ENCODE results near the gene LTBP3.
"Not testable (repeated sequence)": the region's sequence is repeated elsewhere in the genome, so short reads cannot be mapped to it uniquely, and the experiment has no call there.

The LTBP3 gene

DNA sequence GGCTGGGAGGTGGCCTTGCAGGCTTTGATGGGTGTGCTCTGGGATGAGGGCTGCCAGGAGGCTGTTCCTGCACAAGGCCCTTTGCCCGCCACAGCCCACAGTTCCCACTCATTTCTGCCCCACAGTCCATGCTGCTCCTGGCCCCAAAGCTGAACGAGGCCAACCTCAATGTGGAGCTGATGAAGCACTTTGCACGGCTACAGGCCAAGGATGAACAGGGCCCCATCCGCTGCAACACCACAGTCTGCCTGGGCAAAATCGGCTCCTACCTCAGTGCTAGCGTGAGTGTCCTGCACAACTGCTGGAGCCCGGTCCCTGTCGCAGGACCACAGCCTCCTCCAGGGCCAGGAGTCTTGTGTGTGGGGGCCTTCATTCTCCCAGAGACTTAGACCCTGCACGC is 23.1 kb downstream of the LTBP3 start:
- no peak for DNase-seq

DNA sequence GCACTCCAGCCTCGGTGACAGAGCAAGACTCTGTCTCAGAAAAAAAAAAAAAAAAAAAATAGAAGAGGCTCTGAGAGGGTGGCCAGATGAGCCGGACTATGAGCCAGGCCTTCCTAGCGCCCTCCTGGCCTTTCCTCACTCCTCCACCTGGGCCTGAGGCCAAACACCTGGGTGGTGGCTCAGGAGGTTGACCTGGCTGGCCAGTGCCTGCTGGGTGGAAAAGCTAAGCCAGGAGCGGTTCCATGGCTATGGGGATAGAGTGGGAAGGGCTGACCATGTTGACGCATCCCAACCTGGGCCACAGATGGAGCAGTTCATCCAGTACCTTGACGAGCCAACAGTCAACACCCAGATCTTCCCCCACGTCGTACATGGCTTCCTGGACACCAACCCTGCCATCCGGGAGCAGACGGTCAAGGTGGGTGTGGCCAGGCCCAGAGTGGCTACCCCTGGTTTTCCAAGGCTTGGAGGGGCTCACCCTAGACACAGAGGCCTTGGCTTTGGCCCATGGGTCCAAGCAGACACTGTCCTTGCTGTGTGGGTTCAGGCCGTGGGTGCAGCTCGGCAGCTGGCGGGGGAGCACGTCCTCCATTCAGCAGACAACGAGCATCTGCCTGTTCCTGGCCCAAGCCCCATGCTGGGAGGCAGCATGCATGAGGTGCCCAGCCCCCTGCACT is 25.6 kb downstream of the LTBP3 start:
- no peak for DNase-seq

DNA sequence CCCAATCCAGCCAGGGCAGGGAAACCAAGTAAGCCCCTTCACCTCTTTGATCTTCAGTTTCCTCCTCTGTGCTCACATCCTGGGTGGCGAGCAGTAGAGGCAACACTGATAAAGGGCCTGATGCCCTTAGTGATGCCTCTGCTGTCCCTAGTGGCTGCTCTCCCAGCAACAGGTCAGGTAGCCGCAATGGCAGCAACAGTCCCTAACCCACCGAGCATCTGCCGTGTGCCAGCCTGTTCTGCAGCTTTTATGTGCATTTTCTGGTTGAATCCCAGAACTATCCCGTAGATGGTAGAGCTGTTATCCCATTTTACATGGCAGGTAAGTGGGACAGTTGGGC is 28.0 kb downstream of the LTBP3 start:
- peak; percentile 13 to 21 for DNase-seq

DNA sequence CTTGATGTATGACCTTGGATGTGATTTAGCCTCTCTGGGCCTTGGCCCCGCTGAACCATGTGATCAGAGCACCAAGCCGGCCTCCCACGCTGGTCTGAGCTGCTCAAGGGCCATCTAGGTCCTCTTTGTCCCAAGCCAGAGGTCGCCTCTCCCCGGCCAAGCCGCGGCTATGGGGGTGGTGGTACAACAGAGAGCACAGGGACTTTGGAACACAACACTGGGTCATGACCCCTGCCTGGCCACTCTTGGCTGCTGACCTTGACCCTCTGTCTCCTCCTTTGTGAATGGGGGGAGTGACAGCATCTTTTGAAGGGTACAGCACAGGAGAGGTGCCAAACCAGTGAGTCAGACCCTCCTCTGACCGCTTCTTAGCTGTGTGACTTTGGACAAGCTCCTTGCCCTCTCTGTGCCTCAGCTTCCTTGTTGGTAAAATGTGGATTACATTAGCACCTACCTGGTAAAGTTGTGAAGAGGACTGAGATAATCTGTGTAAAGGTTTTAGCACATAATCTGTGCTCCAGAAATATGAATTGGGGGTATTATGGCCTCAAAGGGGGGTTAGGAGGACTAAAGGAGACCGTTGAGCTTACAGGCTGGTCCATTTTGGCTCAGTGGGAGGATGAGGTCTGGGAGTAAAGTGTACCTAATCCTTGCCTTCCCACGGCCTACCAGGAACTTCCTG is 28.5 kb downstream of the LTBP3 start:
- DNase-seq = no peak

DNA sequence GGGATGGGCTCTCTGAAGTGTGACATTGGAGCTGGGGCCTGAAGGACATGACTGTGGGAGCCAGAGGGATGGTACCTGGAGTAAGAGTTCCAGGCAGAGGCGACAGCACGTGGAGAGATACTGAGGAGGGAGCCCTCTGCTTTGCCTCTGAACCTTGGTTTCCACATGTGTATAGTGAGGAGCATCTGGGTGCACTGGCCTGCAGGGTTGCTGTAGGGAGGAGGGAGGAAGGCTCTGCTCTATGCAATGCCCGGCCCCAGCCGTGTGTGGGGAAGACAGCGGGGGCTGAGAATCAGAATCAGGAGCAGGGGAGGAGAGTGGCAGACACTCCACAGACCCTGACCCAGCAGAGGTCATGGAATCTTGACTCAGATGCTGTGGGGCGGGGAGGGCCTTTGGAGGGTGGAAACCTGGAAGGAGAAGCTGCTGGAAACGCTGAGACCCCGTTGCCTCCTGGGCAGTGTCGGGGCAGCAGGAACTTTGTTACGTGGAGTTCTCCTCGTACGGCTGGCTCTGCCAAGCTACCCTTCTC is 29.3 kb downstream of the LTBP3 start:
- no peak for DNase-seq

DNA sequence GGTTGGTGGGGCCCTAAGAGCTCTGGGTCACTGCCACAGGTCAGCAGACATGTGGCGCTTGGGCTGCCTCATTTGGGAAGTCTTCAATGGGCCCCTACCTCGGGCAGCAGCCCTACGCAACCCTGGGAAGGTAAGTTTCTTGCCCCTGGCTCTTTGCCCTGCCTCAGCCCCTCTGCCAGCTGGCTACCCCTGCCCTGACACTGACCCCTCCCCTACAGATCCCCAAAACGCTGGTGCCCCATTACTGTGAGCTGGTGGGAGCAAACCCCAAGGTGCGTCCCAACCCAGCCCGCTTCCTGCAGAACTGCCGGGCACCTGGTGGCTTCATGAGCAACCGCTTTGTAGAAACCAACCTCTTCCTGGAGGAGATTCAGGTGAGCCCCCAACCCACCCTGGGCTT is 31.4 kb downstream of the LTBP3 start:
- no peak for DNase-seq

DNA sequence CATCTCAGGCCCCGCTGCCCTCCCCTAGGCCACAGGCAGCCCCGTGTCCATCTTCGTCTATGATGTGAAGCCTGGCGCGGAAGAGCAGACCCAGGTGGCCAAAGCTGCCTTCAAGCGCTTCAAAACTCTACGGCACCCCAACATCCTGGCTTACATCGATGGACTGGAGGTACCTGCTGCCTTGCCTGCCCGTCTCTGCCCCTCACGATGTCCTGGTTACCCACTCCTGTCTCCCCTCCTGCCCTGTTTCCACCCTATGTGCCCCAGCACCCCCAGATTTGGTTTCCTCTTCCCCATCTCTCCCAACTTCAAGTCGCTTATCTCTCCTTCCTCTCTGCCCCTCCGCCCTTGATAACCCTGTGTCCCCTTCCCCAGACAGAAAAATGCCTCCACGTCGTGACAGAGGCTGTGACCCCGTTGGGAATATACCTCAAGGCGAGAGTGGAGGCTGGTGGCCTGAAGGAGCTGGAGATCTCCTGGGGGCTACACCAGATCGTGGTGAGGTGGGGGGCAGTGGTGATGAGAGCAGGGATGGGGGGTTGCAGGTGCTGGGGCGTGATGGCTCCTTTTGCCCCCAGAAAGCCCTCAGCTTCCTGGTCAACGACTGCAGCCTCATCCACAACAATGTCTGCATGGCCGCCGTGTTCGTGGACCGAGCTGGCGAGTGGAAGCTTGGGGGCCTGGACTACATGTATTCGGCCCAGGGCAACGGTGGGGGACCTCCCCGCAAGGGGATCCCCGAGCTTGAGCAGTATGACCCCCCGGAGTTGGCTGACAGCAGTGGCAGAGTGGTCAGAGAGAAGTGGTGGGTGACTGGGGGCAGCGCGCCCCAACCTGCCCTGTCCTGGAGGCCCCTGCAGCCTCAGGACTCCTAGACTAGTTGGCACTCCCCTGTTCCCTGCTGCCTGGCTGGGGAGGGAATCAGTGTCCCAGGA is 32.3 kb downstream of the LTBP3 start:
- no peak for DNase-seq

DNA sequence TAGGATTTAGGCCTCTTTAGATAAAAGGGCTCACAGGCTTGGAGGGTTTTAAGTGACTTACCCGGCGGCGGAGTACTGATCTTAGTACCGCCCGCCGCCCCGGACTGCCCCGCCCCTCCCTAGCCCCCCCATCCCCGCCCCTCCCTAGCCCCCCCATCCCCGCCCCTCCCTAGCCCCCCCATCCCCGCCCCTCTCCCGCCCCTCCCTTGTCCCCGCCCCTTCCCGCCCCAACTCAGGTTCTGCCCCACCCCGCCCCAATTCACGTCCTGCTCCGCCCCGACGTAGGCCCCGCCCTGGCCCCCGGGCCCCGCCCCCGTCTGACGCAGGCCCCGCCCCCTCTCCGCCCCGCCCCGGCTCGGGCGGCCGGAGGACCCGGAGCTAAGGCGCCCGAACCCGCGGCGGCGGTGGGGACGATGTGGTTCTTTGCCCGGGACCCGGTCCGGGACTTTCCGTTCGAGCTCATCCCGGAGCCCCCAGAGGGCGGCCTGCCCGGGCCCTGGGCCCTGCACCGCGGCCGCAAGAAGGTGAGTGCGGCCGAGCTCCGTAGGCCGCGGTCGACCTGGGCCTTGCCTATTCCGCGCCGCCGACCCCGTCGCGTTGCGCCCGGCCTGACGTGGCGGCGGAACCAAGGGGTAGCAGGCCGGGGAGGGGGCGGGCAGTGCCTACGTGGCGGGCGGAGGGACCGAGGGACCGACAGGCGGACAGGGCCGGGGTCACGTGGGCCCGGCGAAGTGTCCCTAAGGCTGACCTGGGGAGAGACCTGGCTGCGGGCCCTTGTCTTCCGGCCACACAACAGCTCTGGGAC is 33.2 kb downstream of the LTBP3 start, which contains the start of gene SCYL1:
Gene SCYL1, plus strand, starts transcription at position 343 of the 805 bp plus-strand sequence. Its CDS starts 71 bp downstream, at position 414.
- DNase-seq = peak in 1 of 2 experiments; percentile 13

DNA sequence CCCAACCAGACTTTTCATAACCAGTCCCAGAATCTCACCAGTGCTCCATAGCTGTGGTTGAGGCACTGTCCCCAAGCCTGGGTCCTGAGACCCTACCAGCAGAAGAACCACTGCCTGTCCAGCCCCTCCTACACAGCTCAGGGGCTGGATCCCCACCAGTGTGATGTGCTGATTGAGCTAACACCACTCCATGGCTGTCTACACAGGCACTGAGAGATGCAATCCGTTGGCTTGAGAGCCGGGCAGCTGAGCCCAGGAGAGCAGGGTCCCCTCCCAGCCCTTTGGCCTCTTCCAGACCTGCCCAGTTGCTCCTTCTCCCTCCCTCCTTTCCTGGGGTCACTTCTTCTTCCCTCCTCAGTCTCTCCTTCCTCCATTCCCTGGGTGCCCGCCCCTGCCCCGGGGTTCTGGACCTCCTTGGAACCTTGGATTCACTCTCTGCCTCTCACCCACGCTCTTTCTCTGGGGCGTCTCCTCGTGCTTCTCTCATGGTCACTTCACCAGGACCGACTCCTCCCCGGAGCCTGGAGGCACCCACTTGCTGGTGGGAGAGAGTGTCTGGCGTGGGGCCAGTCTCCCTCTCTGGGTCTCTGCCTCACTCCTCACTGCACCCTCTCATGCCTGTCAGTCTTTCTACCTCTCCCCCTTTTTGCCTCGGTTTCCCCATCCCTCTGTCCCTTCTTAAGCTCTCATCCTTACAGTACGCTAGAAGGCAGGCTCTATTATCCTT is 34.0 kb downstream of the LTBP3 start:
- no peak for DNase-seq

DNA sequence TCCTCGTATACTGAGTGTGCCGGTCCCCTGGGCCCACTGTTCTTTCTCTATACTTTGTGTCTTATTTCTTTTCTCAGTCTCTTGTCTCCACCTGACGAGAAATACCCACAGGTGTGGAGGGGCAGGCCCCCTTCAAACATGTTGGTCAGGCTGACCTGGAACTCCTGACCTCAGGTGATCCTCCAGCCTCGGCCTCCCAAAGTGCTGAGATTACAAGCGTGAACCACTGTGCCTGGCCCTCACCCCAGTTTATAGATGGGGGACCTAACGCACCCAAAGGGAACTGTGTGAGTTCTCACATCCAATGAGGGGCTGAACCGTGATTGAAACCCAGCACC is 34.6 kb downstream of the LTBP3 start:
- DNase-seq = not testable (repeated sequence)

DNA sequence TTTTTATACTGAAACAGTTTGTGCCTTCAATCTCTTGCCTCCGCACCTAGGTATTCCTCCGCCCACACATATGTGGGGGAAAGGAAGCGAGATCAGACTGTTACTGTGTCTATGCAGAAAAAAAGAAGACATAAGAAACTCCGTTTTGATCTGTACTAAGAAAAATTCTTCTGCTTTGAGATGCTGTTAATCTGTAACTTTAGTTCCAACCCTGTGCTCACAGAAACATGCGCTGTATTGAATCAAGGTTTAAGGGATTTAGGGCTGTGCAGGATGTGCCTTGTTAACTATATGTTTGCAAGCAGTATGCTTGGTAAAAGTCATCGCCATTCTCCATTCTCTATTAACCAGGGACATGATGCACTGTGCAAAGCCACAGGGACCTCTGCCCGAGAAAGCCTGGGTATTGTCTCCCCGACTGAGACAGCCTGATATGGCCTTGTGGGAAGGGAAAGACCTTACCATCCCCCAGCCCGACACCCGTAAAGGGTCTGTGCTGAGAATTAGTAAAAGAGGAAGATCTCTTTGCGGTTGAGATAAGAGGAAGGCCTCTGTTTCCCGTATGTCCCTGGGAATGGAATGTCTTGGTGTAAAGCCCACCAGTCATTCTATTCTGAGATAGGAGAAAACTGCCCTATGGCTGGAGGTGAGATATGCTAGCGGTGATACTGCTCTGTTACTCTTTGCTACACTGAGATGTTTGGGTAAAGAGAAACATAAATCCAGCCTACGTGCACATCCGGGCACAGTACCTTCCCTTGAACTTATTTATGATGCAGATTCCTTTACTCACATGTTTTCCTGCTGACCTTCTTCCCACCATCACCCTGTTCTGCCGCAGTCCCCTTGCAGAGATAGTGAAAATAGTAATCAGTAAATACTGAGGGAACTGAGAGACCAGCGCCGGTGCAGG is 35.2 kb downstream of the LTBP3 start:
- peak in 1 of 2 experiments; percentile 14 for DNase-seq

DNA sequence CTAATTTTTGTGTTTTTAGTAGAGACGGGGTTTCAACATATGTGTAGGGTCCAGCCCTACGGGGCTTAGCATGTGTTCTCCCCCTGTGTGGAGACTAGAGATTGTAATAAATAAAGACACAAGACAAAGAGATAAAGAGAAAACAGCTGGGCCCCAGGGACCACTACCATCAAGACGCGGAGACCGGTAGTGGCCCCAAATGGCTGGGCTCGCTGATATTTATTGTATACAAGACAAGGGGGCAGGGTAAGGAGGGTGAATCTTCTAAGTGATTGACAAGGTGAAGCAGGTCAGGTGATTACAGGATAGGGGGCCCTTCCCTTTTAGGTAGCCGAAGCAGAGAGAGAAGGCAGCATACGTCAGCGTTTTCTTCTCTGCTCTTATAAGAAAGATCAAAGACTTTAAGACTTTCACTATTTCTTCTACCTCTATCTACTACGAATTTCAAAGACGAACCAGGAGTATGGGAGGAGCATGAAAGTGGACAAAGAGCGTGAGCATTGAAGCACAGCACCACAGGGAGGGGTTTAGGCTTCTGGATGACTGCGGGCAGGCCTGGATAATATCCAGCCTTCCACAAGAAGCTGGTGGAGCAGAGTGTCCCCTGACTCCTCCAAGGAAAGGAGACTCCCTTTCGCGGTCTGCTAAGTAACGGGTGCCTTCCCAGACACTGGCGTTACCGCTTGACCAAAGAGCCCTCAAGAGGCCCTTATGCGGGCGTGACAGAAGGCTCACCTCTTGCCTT is 36.2 kb downstream of the LTBP3 start:
- not testable (repeated sequence) for DNase-seq

DNA sequence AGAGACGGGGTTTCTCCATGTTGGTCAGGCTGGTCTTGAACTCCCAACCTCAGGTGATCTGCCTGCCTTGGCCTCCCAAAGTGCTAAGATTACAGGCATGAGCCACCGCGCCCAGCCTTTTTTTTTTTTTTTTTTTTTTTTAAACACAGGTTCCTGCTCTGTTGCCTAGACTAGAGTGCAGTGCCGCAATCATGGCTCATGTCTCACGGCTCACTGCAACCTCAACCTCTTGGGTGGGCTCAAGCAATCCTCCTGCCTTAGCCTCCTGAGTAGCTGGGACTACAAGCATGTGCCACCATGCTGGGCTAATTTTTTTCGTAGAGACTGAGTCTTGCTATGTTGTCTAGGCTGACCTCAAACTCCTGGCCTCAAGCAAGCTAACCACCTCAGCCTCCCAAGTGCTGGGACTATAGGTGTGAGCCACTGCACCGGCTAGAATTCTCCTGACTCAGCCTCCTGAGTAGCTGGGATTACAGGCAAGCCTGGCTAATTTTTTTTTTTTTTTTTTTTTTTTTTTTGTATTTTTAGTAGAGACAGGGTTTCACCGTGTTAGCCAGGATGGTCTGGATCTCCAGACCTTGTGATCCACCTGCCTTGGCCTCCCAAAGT is 39.1 kb downstream of the LTBP3 start:
- not testable (repeated sequence) for DNase-seq

DNA sequence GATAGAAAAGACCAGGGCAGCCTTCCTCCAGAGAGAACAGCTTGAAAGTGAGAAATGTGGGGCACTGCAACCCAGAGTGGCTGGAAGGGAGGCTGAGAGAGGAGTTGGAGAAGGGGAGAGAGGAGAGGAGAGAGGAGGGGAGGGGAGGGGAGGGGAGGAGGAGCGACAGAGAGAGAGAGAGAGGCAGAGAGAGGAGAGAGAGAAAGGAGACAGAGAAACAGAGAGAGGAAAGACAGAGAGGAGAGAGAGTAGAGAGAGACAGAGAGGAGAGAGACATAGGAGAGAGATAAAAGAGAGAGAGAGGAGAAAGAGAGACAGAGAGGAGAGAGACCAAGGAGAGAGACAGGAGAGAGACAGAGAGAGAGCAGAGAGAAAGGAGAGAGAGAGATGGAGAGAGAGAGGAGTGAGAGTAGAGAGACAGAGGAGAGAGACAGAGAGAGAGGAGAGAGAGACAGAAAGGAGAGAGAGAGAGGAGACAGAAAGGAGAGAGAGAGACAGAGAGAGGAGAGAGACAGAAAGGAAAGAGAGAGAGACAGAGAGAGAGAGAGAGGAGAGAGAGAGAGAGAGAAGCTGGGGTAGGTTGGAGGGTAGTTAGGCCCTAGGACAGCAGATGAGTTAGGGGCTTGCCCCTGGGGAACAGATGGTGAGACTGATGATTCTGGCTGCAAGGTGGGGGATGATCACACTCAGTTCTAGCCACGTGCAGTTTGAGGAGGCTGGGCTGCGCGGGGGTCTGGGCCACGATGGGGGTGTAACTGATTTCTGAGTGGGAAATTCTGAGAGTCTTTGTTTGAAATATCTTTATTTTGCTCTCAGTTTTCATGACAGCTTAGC is 41.8 kb downstream of the LTBP3 start:
- DNase-seq = no peak

DNA sequence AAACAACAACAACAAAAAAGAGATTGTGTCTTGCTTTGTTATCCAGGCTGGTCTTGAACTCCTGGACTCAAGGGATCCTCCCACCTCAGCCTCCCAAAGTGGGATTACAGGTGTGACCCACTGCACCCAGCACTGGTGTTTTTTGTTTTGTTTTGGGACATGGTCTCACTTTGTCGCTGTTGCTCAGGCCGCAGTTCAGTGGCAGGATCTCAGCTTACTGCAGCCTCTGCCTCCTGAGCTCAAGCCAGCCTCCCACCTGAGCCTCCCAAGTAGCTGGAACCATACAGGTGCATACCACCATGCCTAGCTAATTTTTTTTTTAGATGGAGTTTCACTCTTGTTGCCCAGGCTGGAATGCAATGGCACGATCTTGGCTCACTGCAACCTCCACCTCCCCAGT is 45.8 kb downstream of the LTBP3 start:
- not testable (repeated sequence) for DNase-seq

DNA sequence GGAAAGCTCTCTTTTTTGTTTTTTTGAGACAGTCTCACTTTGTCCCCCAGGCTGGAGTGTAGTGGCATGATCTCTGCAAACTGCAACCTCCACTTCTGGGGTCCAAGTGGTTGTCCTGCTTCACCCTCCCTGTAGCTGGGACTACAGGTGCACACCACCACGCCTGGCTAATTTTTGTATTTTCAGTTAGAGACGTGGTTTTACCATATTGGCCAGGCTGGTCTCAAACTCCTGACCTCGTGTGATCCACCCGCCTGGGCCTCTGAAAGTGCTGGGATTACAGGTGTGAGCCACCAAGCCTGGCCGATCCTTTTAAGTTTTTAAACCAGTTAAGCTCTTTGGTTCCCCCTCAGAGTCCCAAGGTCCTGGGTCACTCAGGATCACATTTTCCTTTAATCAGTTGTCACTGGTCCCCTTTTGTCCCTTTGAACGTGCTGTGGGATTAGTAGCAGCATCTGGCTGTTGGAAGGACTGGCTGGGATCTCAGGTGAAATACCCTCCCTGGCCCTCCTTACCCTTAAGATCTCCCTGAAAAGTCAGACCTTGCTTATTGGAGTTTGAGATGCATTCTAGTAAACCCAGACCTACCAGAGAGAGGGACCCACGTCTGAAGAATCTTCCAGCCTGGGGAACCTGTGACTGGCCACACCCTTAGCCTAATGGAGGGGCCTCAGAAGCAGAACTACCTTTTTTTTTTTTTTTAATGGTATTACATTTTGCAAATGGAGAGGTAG is 51.2 kb downstream of the LTBP3 start:
- DNase-seq = peak in 1 of 2 experiments; percentile 74

DNA sequence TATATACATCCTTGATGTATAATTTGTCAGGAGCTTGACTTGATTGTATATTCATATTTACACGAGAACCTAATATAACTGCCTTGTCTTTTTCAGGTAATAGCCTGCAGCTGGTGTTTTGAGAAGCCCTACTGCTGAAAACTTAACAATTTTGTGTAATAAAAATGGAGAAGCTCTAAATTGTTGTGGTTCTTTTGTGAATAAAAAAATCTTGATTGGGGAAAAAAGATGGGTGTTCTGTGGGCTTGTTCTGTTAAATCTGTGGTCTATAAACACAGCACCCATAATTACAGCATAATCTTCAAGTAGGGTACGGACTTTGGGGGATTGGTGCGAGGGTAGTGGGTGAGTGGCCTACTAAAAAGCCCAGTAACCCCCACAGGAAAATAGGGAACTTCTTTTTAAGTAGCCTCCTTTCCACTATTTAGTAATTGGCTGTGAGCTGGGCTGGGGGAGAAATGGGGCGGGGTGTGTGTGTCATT is 51.8 kb downstream of the LTBP3 start:
- DNase-seq = peak in 1 of 2 experiments; percentile 30

Data from AML-193 (cell line).